Activated CD4-positive, alpha-beta memory T cell treated with anti-CD3 and anti-CD28 coated beads, Interleukin-2, amount 10 ng/mL, durations not matched to agents 7 days and 5 days (primary cell): ENCODE data around the gene ZC3HAV1L. TPM values are rescaled to one million over a fixed set of nuclear protein-coding genes. Genes with fewer than 3 reads are reported as not detected.
"Not testable (repeated sequence)": the region's sequence is repeated elsewhere in the genome, so short reads cannot be mapped to it uniquely, and the experiment has no call there.

Experiments used
- CTCF ChIA-PET: fragments of 350-600 bp; sonication (Branson Sonifier 250); formaldehyde crosslinking; loops from one replicate; lab custom pipeline; 2021; ENCODE audit warnings: antibody characterized with exemption, inconsistent platforms; lab: Charles Lee
- POLR2A ChIA-PET: fragments of 350-600 bp; sonication (Branson Sonifier 250); formaldehyde crosslinking; loops from one replicate; lab custom pipeline; 2021; ENCODE audit warnings: antibody characterized with exemption; lab: Charles Lee
- DNase-seq: peaks from one replicate; pipeline ENCODE4 v3.0.0-alpha.2; 2020
- H3K27ac Mint-ChIP-seq: one replicate; pipeline ENCODE4 v1.8.0; 2021; ENCODE audit warnings: mild to moderate bottlenecking, mixed read lengths
- H3K27me3 Mint-ChIP-seq: one replicate; pipeline ENCODE4 v1.8.0; 2021; ENCODE audit warnings: mixed read lengths
- H3K36me3 Mint-ChIP-seq: one replicate; pipeline ENCODE4 v1.8.0; 2021; ENCODE audit warnings: low read depth, mixed read lengths
- H3K4me1 Mint-ChIP-seq: one replicate; pipeline ENCODE4 v1.8.0; 2021; ENCODE audit warnings: mixed read lengths
- H3K4me3 Mint-ChIP-seq: one replicate; pipeline ENCODE4 v1.8.0; 2021; ENCODE audit warnings: mild to moderate bottlenecking, mixed read lengths
- H3K9me3 Mint-ChIP-seq: one replicate; pipeline ENCODE4 v1.8.0; 2021; ENCODE audit warnings: mixed read lengths
- total RNA-seq, 2 experiments: library from RNA; stranded (reverse); gene quantifications; one replicate each; pipeline ENCODE4 v1.2.3, GENCODE V29; 2021

ZC3HAV1L gene
- total RNA-seq, 2 experiments from 2014 or later, result 16.7 to 17.8 TPM

- ChIA-PET POLR2A (interaction anchor here (0.8 to 14.5 kb wide), 11 partner anchors 8 to 1305 kb away, joined by 3 to 171 read pairs (median 5); no protein-coding TSS in a partner anchor), CTCF (interaction anchor here (1.2 to 2.3 kb wide), 4 partner anchors 12 to 185 kb away, joined by 3 to 8 read pairs (median 6); no protein-coding TSS in a partner anchor)
- no peaks in the 10 kb centered on the region for H3K9me3 Mint-ChIP-seq
- peaks cover 84% of the 10 kb centered on the region for H3K36me3 Mint-ChIP-seq
- peak overlapping the region; percentile 78 for H3K27ac Mint-ChIP-seq
- DNase-seq, result peak; percentile 62
- peak overlapping the region; percentile 17 for H3K4me3 Mint-ChIP-seq
- H3K27me3 Mint-ChIP-seq, result no peaks in the 10 kb centered on the region
- peaks cover 67% of the 10 kb centered on the region for H3K4me1 Mint-ChIP-seq
Observed at GRCh38 chr7:139071680-139072079, 35.8 kb upstream of the ZC3HAV1L start.

GRCh38 chr7:139068544-139069399 lies 32.9 kb upstream of the ZC3HAV1L start:
- POLR2A ChIA-PET, result interaction anchor here (0.7 to 14.5 kb wide), 8 partner anchors 8 to 290 kb away, joined by 3 to 171 read pairs (median 3); no protein-coding TSS in a partner anchor
- Mint-ChIP-seq H3K4me3 (no peak overlapping the region), H3K36me3 (peaks cover 90% of the 10 kb centered on the region)

GRCh38 chr7:139066315-139066714 lies 30.5 kb upstream of the ZC3HAV1L start:
- Mint-ChIP-seq H3K4me1 (peaks cover 73% of the 10 kb centered on the region), H3K36me3 (peaks cover 88% of the 10 kb centered on the region), H3K27me3 (no peaks in the 10 kb centered on the region), H3K27ac (peak overlapping the region; percentile 16), H3K9me3 (no peaks in the 10 kb centered on the region), H3K4me3 (no peak overlapping the region)
- POLR2A ChIA-PET, result interaction anchor here (1.0 to 14.5 kb wide), 7 partner anchors 9 to 180 kb away, joined by 3 to 171 read pairs (median 6); no protein-coding TSS in a partner anchor
- DNase-seq, result no peak
- CTCF ChIA-PET, result interaction anchor here (1.2 to 2.6 kb wide), 3 partner anchors 9 to 29 kb away, joined by 3 to 17 read pairs (median 9); no protein-coding TSS in a partner anchor

More at GRCh38 chr7:139068544-139069399, 32.9 kb upstream of the ZC3HAV1L start:
- CTCF ChIA-PET, result interaction anchor here (0.8 to 2.3 kb wide), 8 partner anchors 8 to 182 kb away, joined by 3 to 9 read pairs (median 4); no protein-coding TSS in a partner anchor
- Mint-ChIP-seq H3K9me3 (no peaks in the 10 kb centered on the region), H3K27ac (peak overlapping the region; percentile 22), H3K4me1 (peaks cover 74% of the 10 kb centered on the region), H3K27me3 (no peaks in the 10 kb centered on the region)
- DNase-seq, result no peak

GRCh38 chr7:139065323-139065722 lies 29.5 kb upstream of the ZC3HAV1L start:
- ChIA-PET POLR2A (interaction anchor here (0.7 to 14.5 kb wide), 8 partner anchors 10 to 295 kb away, joined by 3 to 171 read pairs (median 4); partner anchors contain the start of gene LUC7L2), CTCF (interaction anchor here (1.3 to 2.6 kb wide), 5 partner anchors 10 to 179 kb away, joined by 3 to 17 read pairs (median 6); no protein-coding TSS in a partner anchor)
- H3K4me1 Mint-ChIP-seq, result peaks cover 80% of the 10 kb centered on the region
- H3K9me3 Mint-ChIP-seq, result no peaks in the 10 kb centered on the region
- no peak overlapping the region for H3K4me3 Mint-ChIP-seq
- no peak for DNase-seq
- H3K36me3 Mint-ChIP-seq, result peaks cover 93% of the 10 kb centered on the region
- no peaks in the 10 kb centered on the region for H3K27me3 Mint-ChIP-seq
- peak overlapping the region; percentile 2 for H3K27ac Mint-ChIP-seq

GRCh38 chr7:139061416-139061815 lies 25.6 kb upstream of the ZC3HAV1L start:
- Mint-ChIP-seq H3K4me1 (peaks cover 74% of the 10 kb centered on the region), H3K27me3 (no peaks in the 10 kb centered on the region), H3K36me3 (peaks cover 89% of the 10 kb centered on the region), H3K9me3 (no peaks in the 10 kb centered on the region), H3K27ac (peak overlapping the region; percentile 68), H3K4me3 (no peak overlapping the region)
- ChIA-PET CTCF (interaction anchor here (1.0 to 3.6 kb wide), 3 partner anchors 13 to 44 kb away, joined by 3 to 18 read pairs (median 12); no protein-coding TSS in a partner anchor), POLR2A (interaction anchor here (0.9 to 14.5 kb wide), 5 partner anchors 8 to 30 kb away, joined by 3 to 171 read pairs (median 6); no protein-coding TSS in a partner anchor)
- DNase-seq, result no peak

- H3K27ac Mint-ChIP-seq, result peak overlapping the region; percentile 68
- H3K27me3 Mint-ChIP-seq, result no peaks in the 10 kb centered on the region
- peaks cover 73% of the 10 kb centered on the region for H3K4me1 Mint-ChIP-seq
- peaks cover 89% of the 10 kb centered on the region for H3K36me3 Mint-ChIP-seq
- H3K9me3 Mint-ChIP-seq, result no peaks in the 10 kb centered on the region
- no peak for DNase-seq
- POLR2A ChIA-PET, result interaction anchor here (0.9 to 14.5 kb wide), 7 partner anchors 9 to 30 kb away, joined by 3 to 171 read pairs (median 5); no protein-coding TSS in a partner anchor
- no peak overlapping the region for H3K4me3 Mint-ChIP-seq
- CTCF ChIA-PET, result interaction anchor here (1.2 to 3.6 kb wide), 5 partner anchors 8 to 174 kb away, joined by 3 to 18 read pairs (median 8); no protein-coding TSS in a partner anchor
Observed at GRCh38 chr7:139060695-139061237, 24.9 kb upstream of the ZC3HAV1L start.

GRCh38 chr7:139059905-139060304 lies 24.1 kb upstream of the ZC3HAV1L start:
- ChIA-PET POLR2A (interaction anchor here (1.1 to 14.5 kb wide), 8 partner anchors 9 to 35 kb away, joined by 3 to 171 read pairs (median 4); no protein-coding TSS in a partner anchor), CTCF (interaction anchor here (1.2 to 3.6 kb wide), 6 partner anchors 9 to 173 kb away, joined by 3 to 18 read pairs (median 6); no protein-coding TSS in a partner anchor)
- Mint-ChIP-seq H3K9me3 (no peaks in the 10 kb centered on the region), H3K27me3 (no peaks in the 10 kb centered on the region), H3K4me3 (no peak overlapping the region), H3K27ac (peak overlapping the region; percentile 68), H3K36me3 (peaks cover 89% of the 10 kb centered on the region), H3K4me1 (peaks cover 66% of the 10 kb centered on the region)
- no peak for DNase-seq

- ChIA-PET POLR2A (interaction anchor here (0.7 to 14.5 kb wide), 6 partner anchors 10 to 36 kb away, joined by 3 to 171 read pairs (median 4); no protein-coding TSS in a partner anchor), CTCF (interaction anchor here (0.7 to 3.6 kb wide), 4 partner anchors 12 to 172 kb away, joined by 3 to 12 read pairs (median 6); no protein-coding TSS in a partner anchor)
- H3K4me1 Mint-ChIP-seq, result peaks cover 62% of the 10 kb centered on the region
- H3K9me3 Mint-ChIP-seq, result no peaks in the 10 kb centered on the region
- H3K4me3 Mint-ChIP-seq, result no peak overlapping the region
- no peaks in the 10 kb centered on the region for H3K27me3 Mint-ChIP-seq
- DNase-seq, result no peak
- peak overlapping the region; percentile 53 for H3K27ac Mint-ChIP-seq
- H3K36me3 Mint-ChIP-seq, result peaks cover 89% of the 10 kb centered on the region
Observed at GRCh38 chr7:139058943-139059342, 23.1 kb upstream of the ZC3HAV1L start.

GRCh38 chr7:139055674-139056073 lies 19.8 kb upstream of the ZC3HAV1L start:
- CTCF ChIA-PET, result interaction anchor here (2.1 kb wide), 1 partner anchor 19 kb away, joined by 7 read pairs; no protein-coding TSS in a partner anchor
- no peak for DNase-seq
- Mint-ChIP-seq H3K36me3 (peaks cover 85% of the 10 kb centered on the region), H3K27me3 (no peaks in the 10 kb centered on the region), H3K4me1 (peaks cover 53% of the 10 kb centered on the region), H3K4me3 (no peak overlapping the region), H3K9me3 (no peaks in the 10 kb centered on the region), H3K27ac (peak overlapping the region; percentile 54)
- POLR2A ChIA-PET, result no interaction called here

- H3K9me3 Mint-ChIP-seq, H3K27me3 Mint-ChIP-seq, DNase-seq, H3K4me3 Mint-ChIP-seq, H3K27ac Mint-ChIP-seq: not testable (repeated sequence)
- peaks cover 86% of the 10 kb centered on the region for H3K36me3 Mint-ChIP-seq
- POLR2A ChIA-PET, result interaction anchor here (0.6 to 11.9 kb wide), 3 partner anchors 10 to 20 kb away, joined by 3 to 171 read pairs (median 4); no protein-coding TSS in a partner anchor
- H3K4me1 Mint-ChIP-seq, result peaks cover 50% of the 10 kb centered on the region
- CTCF ChIA-PET, result interaction anchor here (1.2 to 3.3 kb wide), 3 partner anchors 15 to 37 kb away, joined by 3 to 17 read pairs (median 7); no protein-coding TSS in a partner anchor
Observed at GRCh38 chr7:139054656-139055055, 18.8 kb upstream of the ZC3HAV1L start.

- ChIA-PET POLR2A (interaction anchor here (0.6 to 11.9 kb wide), 3 partner anchors 9 to 21 kb away, joined by 3 to 171 read pairs (median 4); no protein-coding TSS in a partner anchor), CTCF (interaction anchor here (0.9 to 3.3 kb wide), 7 partner anchors 9 to 167 kb away, joined by 3 to 17 read pairs (median 5); no protein-coding TSS in a partner anchor)
- Mint-ChIP-seq H3K4me1 (peaks cover 56% of the 10 kb centered on the region), H3K27ac (no peak overlapping the region), H3K4me3 (no peak overlapping the region), H3K9me3 (no peaks in the 10 kb centered on the region), H3K36me3 (peaks cover 89% of the 10 kb centered on the region), H3K27me3 (no peaks in the 10 kb centered on the region)
- DNase-seq, result no peak
Observed at GRCh38 chr7:139054101-139054500, 18.3 kb upstream of the ZC3HAV1L start.
